Stimulated activated CD8-positive, alpha-beta memory T cell treated with anti-CD3 and anti-CD28 coated beads, Interleukin-4, amount 100 ng/mL, for 48 hours (primary cell): ENCODE data around the gene BCL2.

Experiments used
- DNase-seq: peaks from one replicate; pipeline ENCODE4 v3.0.0-alpha.2; 2020

The BCL2 gene

GRCh38 chr18:63074981-63075404 is 244.6 kb downstream of the BCL2 start:
- DNase-seq: peak; percentile 78

DNA sequence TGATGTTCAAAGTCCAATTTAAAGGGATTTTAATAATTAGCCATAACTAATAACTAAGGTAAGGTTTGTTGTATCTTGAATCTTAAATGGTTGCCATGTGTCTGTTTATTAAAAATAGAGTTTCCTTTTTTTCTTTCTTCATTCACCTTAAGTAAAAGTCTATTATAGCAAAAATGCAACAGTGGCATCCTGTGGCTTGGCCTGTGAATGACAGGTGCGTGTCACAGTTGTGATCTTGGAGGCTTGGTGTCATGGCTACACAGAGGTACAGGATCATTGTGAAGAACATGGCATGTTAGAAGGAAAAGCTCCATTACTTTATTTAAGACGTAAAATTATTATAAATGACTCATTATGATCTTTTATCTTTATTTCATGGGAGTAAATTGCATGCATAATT is 246.1 kb downstream of the BCL2 start:
- no peak for DNase-seq
